ENCODE data around the gene BCO1. TPM values are rescaled to one million over a fixed set of nuclear protein-coding genes. Genes with fewer than 3 reads are reported as not detected.

Gene BCO1
- total RNA-seq, 1 donor from 2014 or later, result not detected

DNA sequence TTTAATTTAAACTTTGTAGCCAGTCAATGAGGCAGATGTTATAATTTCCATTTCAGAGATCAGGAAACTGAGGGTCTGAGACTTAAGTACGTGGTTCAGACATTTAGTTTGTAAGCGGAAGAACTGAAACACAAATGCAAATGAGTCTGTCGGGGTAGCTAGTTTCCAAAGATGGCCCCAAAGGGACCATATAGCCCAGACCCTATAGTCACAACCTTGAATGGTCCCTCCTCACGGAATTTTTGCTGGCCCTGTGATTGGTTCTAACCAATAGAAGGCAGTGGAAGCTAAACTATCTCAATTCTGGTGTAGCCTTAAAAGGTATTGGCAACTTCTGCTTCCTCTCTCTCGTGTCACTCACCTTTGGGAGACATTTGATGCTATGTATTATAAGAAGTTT is 7.5 kb upstream of the BCO1 start:
- TF ChIP-seq, protein P1, sequence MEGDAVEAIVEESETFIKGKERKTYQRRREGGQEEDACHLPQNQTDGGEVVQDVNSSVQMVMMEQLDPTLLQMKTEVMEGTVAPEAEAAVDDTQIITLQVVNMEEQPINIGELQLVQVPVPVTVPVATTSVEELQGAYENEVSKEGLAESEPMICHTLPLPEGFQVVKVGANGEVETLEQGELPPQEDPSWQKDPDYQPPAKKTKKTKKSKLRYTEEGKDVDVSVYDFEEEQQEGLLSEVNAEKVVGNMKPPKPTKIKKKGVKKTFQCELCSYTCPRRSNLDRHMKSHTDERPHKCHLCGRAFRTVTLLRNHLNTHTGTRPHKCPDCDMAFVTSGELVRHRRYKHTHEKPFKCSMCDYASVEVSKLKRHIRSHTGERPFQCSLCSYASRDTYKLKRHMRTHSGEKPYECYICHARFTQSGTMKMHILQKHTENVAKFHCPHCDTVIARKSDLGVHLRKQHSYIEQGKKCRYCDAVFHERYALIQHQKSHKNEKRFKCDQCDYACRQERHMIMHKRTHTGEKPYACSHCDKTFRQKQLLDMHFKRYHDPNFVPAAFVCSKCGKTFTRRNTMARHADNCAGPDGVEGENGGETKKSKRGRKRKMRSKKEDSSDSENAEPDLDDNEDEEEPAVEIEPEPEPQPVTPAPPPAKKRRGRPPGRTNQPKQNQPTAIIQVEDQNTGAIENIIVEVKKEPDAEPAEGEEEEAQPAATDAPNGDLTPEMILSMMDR (IDR thresholded peaks at IDR 0.05; ENCODE audit: unreplicated experiment), result no peak
- Mint-ChIP-seq H3K36me3 (ENCODE audit: low read depth, unreplicated experiment) (no peaks in the 10 kb centered on the region), H3K27ac (ENCODE audit: unreplicated experiment) (no peak overlapping the region), H3K4me1 (ENCODE audit: unreplicated experiment) (no peaks in the 10 kb centered on the region), H3K4me3 (ENCODE audit: unreplicated experiment) (no peak overlapping the region), H3K27me3 (ENCODE audit: unreplicated experiment) (peaks cover 8% of the 10 kb centered on the region), H3K9me3 (ENCODE audit: unreplicated experiment) (no peaks in the 10 kb centered on the region)
- DNase-seq (ENCODE audit: low spot score), result no peak

DNA sequence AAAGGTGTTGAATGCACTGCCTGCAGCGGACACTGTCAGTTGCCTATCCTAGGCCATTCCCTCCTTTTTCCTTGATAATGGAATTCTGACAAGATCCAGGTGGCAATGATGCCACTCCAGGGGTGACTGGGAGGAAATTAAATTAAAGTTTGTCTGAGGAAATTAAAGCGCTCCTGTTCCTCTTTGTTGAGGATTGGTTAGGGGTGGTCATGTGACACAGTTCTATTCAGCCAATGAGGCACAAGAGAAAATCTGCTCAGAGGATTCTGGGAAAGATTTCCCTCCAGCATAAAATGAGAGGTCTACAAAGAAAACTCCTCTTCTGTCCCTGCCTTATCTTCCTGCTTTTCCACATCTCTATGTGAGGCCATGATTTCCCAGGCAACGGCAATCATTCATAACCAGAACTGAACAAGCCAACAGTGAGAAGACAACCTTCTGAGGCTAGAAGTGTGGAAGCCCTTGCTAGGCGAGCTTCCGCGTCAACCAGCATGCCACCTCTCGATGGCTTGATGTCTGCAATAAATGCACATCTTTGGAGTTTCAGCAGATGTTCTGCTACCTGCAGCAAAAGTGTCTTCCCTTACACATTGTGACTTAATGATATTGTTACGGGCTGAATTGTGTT is 5.6 kb upstream of the BCO1 start:
- Mint-ChIP-seq H3K9me3 (ENCODE audit: unreplicated experiment) (no peaks in the 10 kb centered on the region), H3K27ac (ENCODE audit: unreplicated experiment) (no peak overlapping the region), H3K4me1 (ENCODE audit: unreplicated experiment) (no peaks in the 10 kb centered on the region), H3K36me3 (ENCODE audit: low read depth, unreplicated experiment) (no peaks in the 10 kb centered on the region), H3K27me3 (ENCODE audit: unreplicated experiment) (peaks cover 9% of the 10 kb centered on the region), H3K4me3 (ENCODE audit: unreplicated experiment) (no peak overlapping the region)
- no peak for DNase-seq (ENCODE audit: low spot score)
- TF ChIP-seq, protein P1 (IDR thresholded peaks at IDR 0.05; ENCODE audit: unreplicated experiment), result no peak

DNA sequence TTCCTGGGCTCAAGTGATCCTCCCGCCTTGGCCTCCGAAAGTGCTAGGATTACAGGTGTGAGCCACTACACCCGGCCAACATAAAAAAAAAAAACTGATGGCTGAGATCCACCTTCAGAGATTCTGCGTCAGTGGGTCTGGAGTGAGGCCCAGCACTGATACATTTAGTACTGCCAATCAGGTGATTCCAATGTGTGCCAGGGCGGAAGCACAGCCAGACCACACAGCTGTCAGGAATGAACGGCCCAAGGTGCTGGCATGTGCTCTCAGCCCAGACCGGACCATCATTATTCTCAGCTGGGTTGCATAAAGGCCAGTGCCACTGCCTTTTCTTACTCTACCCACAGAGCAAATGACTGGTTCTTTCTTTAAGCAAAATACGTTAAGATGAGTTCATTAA is 1.2 kb upstream of the BCO1 start:
- H3K4me1 Mint-ChIP-seq (ENCODE audit: unreplicated experiment), result peaks cover 6% of the 10 kb centered on the region
- TF ChIP-seq, protein P1 (IDR thresholded peaks at IDR 0.05; ENCODE audit: unreplicated experiment), result no peak
- no peak overlapping the region for H3K4me3 Mint-ChIP-seq (ENCODE audit: unreplicated experiment)
- H3K9me3 Mint-ChIP-seq (ENCODE audit: unreplicated experiment), result no peaks in the 10 kb centered on the region
- DNase-seq (ENCODE audit: low spot score), result no peak
- peaks cover 7% of the 10 kb centered on the region for H3K27me3 Mint-ChIP-seq (ENCODE audit: unreplicated experiment)
- no peak overlapping the region for H3K27ac Mint-ChIP-seq (ENCODE audit: unreplicated experiment)
- no peaks in the 10 kb centered on the region for H3K36me3 Mint-ChIP-seq (ENCODE audit: low read depth, unreplicated experiment)

DNA sequence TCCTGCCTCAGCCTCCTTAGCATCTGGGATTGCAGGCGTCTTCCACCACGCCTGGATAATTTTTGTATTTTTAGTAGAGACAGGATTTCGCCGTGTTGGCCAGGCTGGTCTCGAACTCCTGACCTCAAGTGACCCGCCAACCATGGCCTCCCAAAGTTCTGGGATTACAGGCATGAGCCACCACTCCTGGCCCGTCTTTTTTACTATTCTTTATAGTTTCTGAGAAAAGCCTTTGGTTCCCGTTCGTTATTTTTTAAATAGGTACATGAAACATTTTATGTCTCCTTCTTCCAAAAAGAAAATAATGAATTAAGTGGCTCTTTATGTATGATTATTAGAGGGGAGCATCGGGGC is 570 bp upstream of the BCO1 start:
- Mint-ChIP-seq H3K27ac (ENCODE audit: unreplicated experiment) (no peak overlapping the region), H3K9me3 (ENCODE audit: unreplicated experiment) (no peaks in the 10 kb centered on the region), H3K4me3 (ENCODE audit: unreplicated experiment) (no peak overlapping the region), H3K36me3 (ENCODE audit: low read depth, unreplicated experiment) (no peaks in the 10 kb centered on the region), H3K27me3 (ENCODE audit: unreplicated experiment) (peaks cover 6% of the 10 kb centered on the region), H3K4me1 (ENCODE audit: unreplicated experiment) (peaks cover 6% of the 10 kb centered on the region)
- TF ChIP-seq, protein P1 (IDR thresholded peaks at IDR 0.05; ENCODE audit: unreplicated experiment), result no peak
- DNase-seq (ENCODE audit: low spot score), result no peak

DNA sequence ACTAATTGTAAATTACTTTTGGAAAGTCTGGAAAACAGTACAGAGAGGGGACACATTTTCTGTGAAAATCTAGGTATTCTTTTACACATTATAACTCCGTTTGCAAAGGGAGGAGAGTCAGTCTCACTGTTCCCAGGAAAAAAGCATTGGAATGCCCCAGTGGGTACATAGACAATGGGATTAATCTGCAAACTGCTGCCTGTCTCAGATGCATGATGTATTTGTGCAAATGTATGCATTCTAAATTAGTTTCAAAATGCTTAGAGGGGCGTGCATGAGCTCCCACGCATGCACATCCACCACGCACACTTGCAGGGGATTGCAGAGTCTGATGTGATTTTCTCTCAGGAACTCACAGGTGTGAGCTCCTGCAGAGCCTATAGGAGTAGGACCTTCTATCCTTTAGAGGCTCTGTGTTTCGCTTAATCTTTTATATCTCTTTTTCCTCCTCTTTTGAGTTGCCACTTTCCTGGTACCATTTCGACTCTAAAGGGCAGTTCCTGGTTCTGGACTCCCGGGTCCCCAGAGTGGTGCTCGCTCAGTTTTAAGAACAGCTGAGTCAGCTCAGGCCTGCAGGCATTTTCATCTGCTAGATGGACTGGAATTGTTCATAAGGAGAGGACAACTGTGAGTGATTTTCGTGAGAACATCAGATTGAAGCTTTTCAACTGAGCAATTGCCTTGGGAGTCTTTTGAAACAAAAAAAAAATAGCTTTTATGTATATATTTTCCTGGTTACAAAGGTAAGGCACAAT is 1.1 kb downstream of the BCO1 start:
- H3K27ac Mint-ChIP-seq (ENCODE audit: unreplicated experiment), result peak overlapping the region; percentile 71
- H3K27me3 Mint-ChIP-seq (ENCODE audit: unreplicated experiment), result peaks cover 2% of the 10 kb centered on the region
- no peak overlapping the region for H3K4me3 Mint-ChIP-seq (ENCODE audit: unreplicated experiment)
- no peaks in the 10 kb centered on the region for H3K36me3 Mint-ChIP-seq (ENCODE audit: low read depth, unreplicated experiment)
- H3K4me1 Mint-ChIP-seq (ENCODE audit: unreplicated experiment), result peaks cover 6% of the 10 kb centered on the region
- DNase-seq (ENCODE audit: low spot score), result no peak
- TF ChIP-seq, protein P1 (IDR thresholded peaks at IDR 0.05; ENCODE audit: unreplicated experiment), result no peak
- H3K9me3 Mint-ChIP-seq (ENCODE audit: unreplicated experiment), result no peaks in the 10 kb centered on the region

Measured in endothelial cell (in vitro differentiated cells).